ENCODE results near the gene CSRNP3.

Gene CSRNP3

GRCh38 chr2:165466386-165466785 is 3.1 kb upstream of the CSRNP3 start:
- TF ChIP-seq CTCF (IDR thresholded peaks at IDR 0.05; ENCODE audit: control insufficient read depth, insufficient read depth, low read depth, low read length, missing control alignments) = no peak
- no peak overlapping the region for H3K4me3 ChIP-seq (ENCODE audit: control insufficient read depth, low read depth, low read length)
- no peak for DNase-seq (ENCODE audit: low read depth)

GRCh38 chr2:165467921-165468320 is 1.6 kb upstream of the CSRNP3 start:
- no peak overlapping the region for H3K4me3 ChIP-seq (ENCODE audit: control insufficient read depth, low read depth, low read length)
- no peak for TF ChIP-seq CTCF (IDR thresholded peaks at IDR 0.05; ENCODE audit: control insufficient read depth, insufficient read depth, low read depth, low read length, missing control alignments)
- DNase-seq (ENCODE audit: low read depth) = no peak

GRCh38 chr2:165470361-165470760 is 863 bp downstream of the CSRNP3 start:
- DNase-seq (ENCODE audit: low read depth) = no peak
- no peak overlapping the region for H3K4me3 ChIP-seq (ENCODE audit: control insufficient read depth, low read depth, low read length)
- TF ChIP-seq CTCF (IDR thresholded peaks at IDR 0.05; ENCODE audit: control insufficient read depth, insufficient read depth, low read depth, low read length, missing control alignments) = no peak

- no peak overlapping the region for H3K4me3 ChIP-seq (ENCODE audit: control insufficient read depth, low read depth, low read length)
- peak; percentile 7 for DNase-seq (ENCODE audit: low read depth)
- TF ChIP-seq CTCF (IDR thresholded peaks at IDR 0.05; ENCODE audit: control insufficient read depth, insufficient read depth, low read depth, low read length, missing control alignments) = no peak
These were observed 2.0 kb downstream of the CSRNP3 start for GRCh38 chr2:165471349-165471950.

GRCh38 chr2:165472922-165473321 is 3.4 kb downstream of the CSRNP3 start:
- no peak for TF ChIP-seq CTCF (IDR thresholded peaks at IDR 0.05; ENCODE audit: control insufficient read depth, insufficient read depth, low read depth, low read length, missing control alignments)
- H3K4me3 ChIP-seq (ENCODE audit: control insufficient read depth, low read depth, low read length) = no peak overlapping the region
- DNase-seq (ENCODE audit: low read depth) = no peak

GRCh38 chr2:165474619-165475276 is 5.2 kb downstream of the CSRNP3 start:
- DNase-seq (ENCODE audit: low read depth) = no peak
- TF ChIP-seq CTCF (IDR thresholded peaks at IDR 0.05; ENCODE audit: control insufficient read depth, insufficient read depth, low read depth, low read length, missing control alignments) = no peak
- H3K4me3 ChIP-seq (ENCODE audit: control insufficient read depth, low read depth, low read length) = no peak overlapping the region
